Heart right ventricle (tissue), 16 donors: ENCODE data around the gene CEP120. TPM values are rescaled to one million over a fixed set of nuclear protein-coding genes. Genes with fewer than 3 reads are reported as not detected.

Source experiments
- ATAC-seq, 8 donors: fragments of 200-7000 bp; cut with Tn5 transposase; one replicate each; pipeline ENCODE4 v1.9.1; 2020; ENCODE audit warnings: mild to moderate bottlenecking in 8 of 8, moderate library complexity in 8 of 8, moderate number of reproducible peaks in 1 of 8
- DNase-seq, 2 donors: peaks; one replicate each; pipeline ENCODE4 v3.0.0-alpha.2; 2020
- H3K27ac ChIP-seq, 10 donors: fragments of 200-600 bp; sonication (generic) in 2 of 10; one replicate each; pipeline versions ENCODE4 v1.5.0 to v1.8.0; 2020 to 2022; ENCODE audit warnings: mild to moderate bottlenecking in 3 of 10
- H3K27me3 ChIP-seq, 7 donors: fragments of 200-600 bp; one replicate each; pipeline ENCODE4 v1.8.0; 2021 to 2022; ENCODE audit warnings: mild to moderate bottlenecking in 2 of 7
- H3K36me3 ChIP-seq, 9 donors: fragments of 200-600 bp; sonication (generic) in 1 of 9; one replicate each; pipeline versions ENCODE4 v1.5.0 to v1.8.0; 2020 to 2022; ENCODE audit warnings: mild to moderate bottlenecking in 2 of 9
- H3K4me1 ChIP-seq, 9 donors: fragments of 200-600 bp; sonication (generic) in 1 of 9; one replicate each; pipeline versions ENCODE4 v1.5.0 to v1.8.0; 2020 to 2022; ENCODE audit warnings: mild to moderate bottlenecking in 4 of 9
- H3K4me3 ChIP-seq, 10 donors: fragments of 200-600 bp; sonication (generic) in 2 of 10; one replicate each; pipeline versions ENCODE4 v1.5.0 to v1.8.0; 2020 to 2022; ENCODE audit warnings: mild to moderate bottlenecking in 7 of 10, moderate library complexity in 2 of 10
- H3K9me3 ChIP-seq, 11 donors: fragments of 200-600 bp in 10 of 11; sonication (generic) in 2 of 11; one replicate each; pipeline versions ENCODE4 v1.5.0 to v1.8.0; 2013 to 2022; ENCODE audit warnings: mild to moderate bottlenecking in 2 of 11, control low read depth in 1 of 11, moderate library complexity in 1 of 11
- CTCF ChIP-seq, 9 donors: fragments of 200-600 bp; sonication (generic) in 2 of 9; IDR thresholded peaks; one replicate each; pipeline versions ENCODE4 v1.5.0 to v1.8.0; 2021 to 2022; ENCODE audit warnings: antibody characterized with exemption in 9 of 9, mild to moderate bottlenecking in 5 of 9, moderate library complexity in 1 of 9
- WGBS, 2 donors: extraction: QIAGEN DNeasy Blood & Tissue Kit; methylation state at CpG; one replicate each; pipeline ENCODE4 v1.1.7; 2013; ENCODE audit warnings: inconsistent platforms in 1 of 2; 5-methylcytosine and 5-hydroxymethylcytosine counted together
- intact Hi-C, 10 donors: fragments of 100-400 bp; cut with DNase I; formaldehyde crosslinking; loops; one replicate each; pipeline versions ENCODE4 v1.11.1 to v1.14.2; 2022
- polyA plus RNA-seq, 2 donors: library from polyadenylated mRNA; stranded (reverse); fragments of 200-250 nt; gene quantifications; one replicate each; pipeline ENCODE4 v1.2.3, GENCODE V29; 2013
- total RNA-seq, 10 donors: library from RNA; stranded (reverse); fragmentation: NEBNext Ultra II Directional in 3 of 10; extraction: Animal tissue kit (Norgen Biotek cat#: 25700) in 3 of 10; gene quantifications; one replicate each; pipeline versions ENCODE4 v1.2.1 to v1.2.4, GENCODE V29; 2021 to 2023
- donor health status: Arrhythmogenic right ventricular cardiomyopathy.
- donor health status: ischemic (EF 13 %, LVEDD 7.1; RV severe dilation, severe dysfunction).
- donor health status: healthy with polysubstance abuse.
- donor health status: DM: no; HTN: yes; CAD: no.
- donor health status: DM: no; HTN: no; CAD: no.
- donor health status: ischemic (EF 25% LVEDD 6.9; RV normal size, moderate dysfunction).
- donor health status: ischemic (EF 25% LVEDD 5.7; RV mildly dilated, moderate dysfunction).
- donor health status: healthy.
- donor health status: DM: yes; HTN: yes; CAD: no.
- donor health status: Ischemic cardiomyopathy.
- donor health status: ischemic (EF 35%, LVEDD 5.7; RV mildly dilated, moderate dysfunction).
- donor health status: nonischemic (EF 11% LVEDD 7.7; RV severe dilation, severe dysfunction).
- donor health status: DM: yes; HTN: yes; CAD: no.
- donor health status: PGD.
- donor health status: ischemic (EF 29% LVEDD 5.4; RV normal size, mild dysfunction).
- donor health status: nonischemic (EF 23%, LVEDD 6.1; RV moderate dilation, normal function).

The CEP120 gene
- total and polyA plus RNA-seq, 12 donors = 3.4 to 14.9 (median 10.8) TPM

- Histone ChIP-seq H3K36me3 (peaks cover 0 to 86% (median 34%) of the 10 kb centered on the region in 9 donors), H3K9me3 (no peaks in the 10 kb centered on the region), H3K27ac (no peak overlapping the region), H3K27me3 (no peaks in the 10 kb centered on the region), H3K4me3 (no peak overlapping the region), H3K4me1 (no peaks in the 10 kb centered on the region)
- WGBS, 2 donors = 93 to 100% methylated on average over 1 of the region's 1 CpG
- TF ChIP-seq CTCF (IDR thresholded peaks at IDR 0.05) = no peak
- intact Hi-C loops = no loop called here
- ATAC-seq = no peak
- DNase-seq = no peak
Measured at GRCh38 chr5:123398058-123398733, 25.0 kb downstream of the CEP120 start.

- H3K4me1 ChIP-seq = no peaks in the 10 kb centered on the region
Measured at GRCh38 chr5:123397538-123397937, 25.7 kb downstream of the CEP120 start.

GRCh38 chr5:123391009-123391408 is 32.2 kb downstream of the CEP120 start:
- peaks cover 0 to 98% (median 23%) of the 10 kb centered on the region in 9 donors for H3K36me3 ChIP-seq

More at GRCh38 chr5:123397538-123397937, 25.7 kb downstream of the CEP120 start:
- intact Hi-C loops = no loop called here
- no peak for TF ChIP-seq CTCF (IDR thresholded peaks at IDR 0.05)
- no peak overlapping the region for H3K27ac ChIP-seq
- H3K9me3 ChIP-seq = no peaks in the 10 kb centered on the region
- H3K36me3 ChIP-seq = peaks cover 0 to 86% (median 31%) of the 10 kb centered on the region in 9 donors
- DNase-seq (no peak), ATAC-seq (no peak)
- no peaks in the 10 kb centered on the region for H3K27me3 ChIP-seq
- H3K4me3 ChIP-seq = no peak overlapping the region
- 97 to 99% methylated on average over 3 of the region's 3 CpGs for WGBS, 2 donors

GRCh38 chr5:123389794-123390193 is 33.4 kb downstream of the CEP120 start:
- Histone ChIP-seq H3K4me3 (no peak overlapping the region), H3K36me3 (peaks cover 0 to 100% (median 28%) of the 10 kb centered on the region in 9 donors), H3K27me3 (no peaks in the 10 kb centered on the region), H3K9me3 (no peaks in the 10 kb centered on the region), H3K4me1 (no peaks in the 10 kb centered on the region), H3K27ac (no peak overlapping the region)
- no peak for TF ChIP-seq CTCF (IDR thresholded peaks at IDR 0.05)
- ATAC-seq = no peak
- DNase-seq = no peak
- intact Hi-C loops = no loop called here

More at GRCh38 chr5:123391009-123391408, 32.2 kb downstream of the CEP120 start:
- H3K27ac ChIP-seq = no peak overlapping the region
- no peak for DNase-seq
- 96 to 100% methylated on average over 1 of the region's 1 CpG for WGBS, 2 donors
- no peak overlapping the region for H3K4me3 ChIP-seq
- H3K4me1 ChIP-seq = no peaks in the 10 kb centered on the region
- ATAC-seq = no peak
- no peaks in the 10 kb centered on the region for H3K27me3 ChIP-seq
- TF ChIP-seq CTCF (IDR thresholded peaks at IDR 0.05) = no peak
- intact Hi-C loops = loop anchor here in 1 of 10 donors (1.0 kb wide), 1 partner anchor 15 kb away; no protein-coding TSS in a partner anchor
- no peaks in the 10 kb centered on the region for H3K9me3 ChIP-seq
